NCI-H1436 (cell line): ENCODE data around the gene PLSCR3.
A peak's percentile ranks its signal among the peaks of the same experiment; 100 is the strongest.
"Not testable (repeated sequence)": the region's sequence is repeated elsewhere in the genome, so short reads cannot be mapped to it uniquely, and the experiment has no call there.

Experiments
- DNase-seq: peaks from one replicate; lab custom pipeline; 2025; lab: John Stamatoyannopoulos, UW

Gene PLSCR3

GRCh38 chr17:7380321-7380720 lies 14.0 kb downstream of the PLSCR3 start:
- no peak for DNase-seq

- no peak for DNase-seq
Measured at GRCh38 chr17:7379134-7379533, 15.2 kb downstream of the PLSCR3 start.

DNA sequence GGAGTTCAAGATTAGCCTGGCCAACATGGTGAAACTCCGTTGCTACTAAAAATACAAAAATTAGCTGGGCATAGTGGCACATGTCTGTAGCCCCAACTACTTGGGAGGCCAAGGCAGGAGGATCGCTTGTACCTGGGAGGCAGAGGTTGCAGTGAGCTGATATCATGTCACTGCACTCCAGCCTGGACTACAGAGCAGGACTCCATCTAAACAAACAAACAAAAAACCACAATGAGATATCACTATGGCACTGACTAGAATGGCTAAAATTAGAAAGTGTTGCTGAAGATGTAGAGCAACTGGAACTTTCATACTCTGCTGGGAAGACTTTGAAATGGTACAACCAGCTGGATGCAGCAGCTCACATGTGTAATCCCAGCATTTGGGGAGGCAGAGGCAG lies 20.0 kb downstream of the PLSCR3 start:
- DNase-seq: no peak

GRCh38 chr17:7370853-7371252 lies 23.5 kb downstream of the PLSCR3 start:
- DNase-seq: no peak

GRCh38 chr17:7369825-7370224 lies 24.5 kb downstream of the PLSCR3 start:
- no peak for DNase-seq

DNA sequence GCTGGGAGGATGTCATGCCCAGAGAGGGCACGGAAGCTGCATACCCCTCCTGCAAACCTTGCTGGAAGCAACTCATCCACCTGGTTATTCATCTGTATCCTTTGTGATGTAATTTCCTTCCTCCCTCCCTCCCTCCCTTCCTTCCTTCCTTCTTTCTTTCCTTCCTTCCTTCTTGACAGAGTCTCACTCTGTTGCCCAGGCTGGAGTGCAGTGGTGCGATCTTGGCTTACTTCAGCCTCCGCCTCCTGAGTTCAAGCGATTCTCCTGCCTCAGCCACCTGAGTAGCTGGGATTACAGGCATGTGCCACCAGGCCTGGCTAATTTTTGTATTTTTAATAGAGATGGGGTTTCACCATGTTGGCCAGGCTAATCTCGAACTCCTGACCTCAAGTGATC lies 25.7 kb downstream of the PLSCR3 start:
- not testable (repeated sequence) for DNase-seq

DNA sequence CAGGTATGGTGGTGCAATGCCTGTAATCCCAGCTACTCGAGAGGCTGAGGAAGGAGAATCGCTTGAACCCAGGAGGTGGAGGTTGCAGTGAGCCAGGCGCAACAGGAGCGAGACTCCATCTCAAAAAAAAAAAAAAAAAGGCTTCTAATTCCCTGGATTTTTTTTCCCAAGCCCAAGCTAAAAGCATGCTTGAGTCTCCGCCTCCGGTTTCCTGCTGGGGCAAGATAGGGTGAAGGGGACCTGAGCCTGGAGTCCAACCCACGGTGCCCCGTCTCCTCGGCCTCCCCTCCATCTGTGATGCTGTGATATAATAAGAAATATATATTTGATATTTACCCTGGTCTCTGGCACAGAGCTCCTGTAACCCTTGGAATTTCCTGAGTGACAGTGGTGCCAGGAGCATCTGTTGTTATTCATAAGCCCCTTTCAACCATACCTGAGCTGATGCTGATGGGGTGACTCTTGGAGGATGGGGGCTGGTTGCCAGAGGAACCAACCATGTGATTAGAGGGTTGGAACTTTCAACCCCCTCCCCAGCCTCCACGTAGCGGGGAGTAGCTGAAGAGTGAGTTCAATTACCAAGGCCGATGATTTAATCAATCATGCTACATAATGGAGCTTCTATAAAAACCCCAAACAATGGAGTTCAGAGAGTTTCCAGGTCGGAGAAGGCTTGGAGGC lies 26.3 kb downstream of the PLSCR3 start:
- no peak for DNase-seq

DNA sequence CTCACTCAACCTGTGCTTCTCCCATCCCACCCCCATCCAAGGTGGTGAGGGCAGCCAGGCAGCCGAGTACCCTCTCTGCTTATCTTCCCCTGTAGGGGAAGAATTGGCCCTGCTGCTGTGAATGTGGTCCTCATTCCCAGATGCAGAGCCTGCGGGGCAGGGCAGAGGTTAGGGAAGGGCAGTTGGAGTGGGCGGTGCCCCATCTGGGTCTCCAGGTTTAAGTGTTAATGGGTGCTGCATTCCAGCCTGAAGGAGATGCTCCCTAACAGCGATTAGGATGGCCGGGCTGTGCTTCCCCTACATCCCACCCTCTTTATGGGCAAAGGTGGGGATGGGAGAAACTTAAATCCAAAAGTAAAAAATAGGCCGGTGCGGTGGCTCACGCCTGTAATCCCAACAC lies 27.2 kb downstream of the PLSCR3 start:
- DNase-seq: no peak

GRCh38 chr17:7365963-7366362 lies 28.4 kb downstream of the PLSCR3 start:
- not testable (repeated sequence) for DNase-seq

GRCh38 chr17:7363311-7363710 lies 31.0 kb downstream of the PLSCR3 start:
- DNase-seq: no peak

DNA sequence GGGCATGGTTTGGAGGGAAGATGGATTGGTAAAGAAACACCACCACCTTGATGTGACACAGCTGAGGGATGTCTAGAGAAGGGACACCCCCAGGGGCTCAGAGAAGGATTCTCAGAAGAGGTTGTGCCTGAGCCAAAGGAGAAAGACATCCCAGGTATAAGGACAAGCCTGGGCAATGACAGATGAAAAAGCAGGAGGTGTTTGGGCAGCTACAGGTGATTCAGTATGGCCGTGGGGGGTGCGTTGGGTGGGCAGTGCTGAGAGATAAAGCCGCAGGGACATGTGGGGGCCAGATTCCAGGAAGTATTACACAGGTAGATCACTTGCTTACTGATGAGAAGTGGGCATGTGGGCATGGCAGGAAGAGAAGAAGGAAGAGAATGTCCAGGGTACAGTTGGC lies 32.4 kb downstream of the PLSCR3 start:
- DNase-seq: no peak

DNA sequence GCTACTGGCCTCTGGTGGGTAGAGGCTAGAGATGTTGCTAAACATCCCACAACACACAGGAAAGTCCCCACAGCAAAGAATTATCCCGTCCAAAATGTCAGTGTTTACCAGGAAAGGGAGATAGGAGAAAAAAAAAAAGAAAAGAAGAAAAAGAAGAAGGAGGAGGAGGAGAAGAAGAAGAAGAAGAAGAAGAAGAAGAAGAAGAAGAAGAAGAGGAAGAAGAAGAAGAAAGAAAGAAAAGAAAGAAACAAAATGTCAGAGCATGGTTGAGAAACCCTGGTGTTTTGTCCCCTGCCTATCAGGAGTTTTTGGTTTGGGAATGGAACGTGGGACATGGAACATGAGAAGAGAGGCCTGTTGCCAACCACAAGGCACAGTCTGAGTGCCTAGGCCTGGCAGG lies 36.9 kb downstream of the PLSCR3 start:
- DNase-seq: no peak

DNA sequence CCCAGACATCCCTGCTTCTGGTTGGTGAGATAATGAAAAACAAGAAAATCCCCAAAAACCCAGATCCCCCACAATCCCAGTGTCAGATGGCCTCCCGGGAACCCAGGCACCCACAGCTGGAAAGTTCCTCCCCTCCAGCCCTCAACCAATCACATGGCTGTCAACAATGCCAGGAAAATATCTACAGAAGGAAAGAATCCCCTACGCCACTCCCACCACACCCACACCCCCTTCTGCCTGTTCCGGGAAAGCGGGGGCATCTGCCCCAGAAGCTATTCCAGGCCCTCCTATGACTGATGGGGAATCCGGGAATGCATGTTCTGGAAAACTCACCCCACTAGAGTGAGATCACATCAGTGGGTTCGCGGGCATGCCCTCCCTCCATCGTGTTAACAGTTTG lies 37.6 kb downstream of the PLSCR3 start:
- DNase-seq: no peak

DNA sequence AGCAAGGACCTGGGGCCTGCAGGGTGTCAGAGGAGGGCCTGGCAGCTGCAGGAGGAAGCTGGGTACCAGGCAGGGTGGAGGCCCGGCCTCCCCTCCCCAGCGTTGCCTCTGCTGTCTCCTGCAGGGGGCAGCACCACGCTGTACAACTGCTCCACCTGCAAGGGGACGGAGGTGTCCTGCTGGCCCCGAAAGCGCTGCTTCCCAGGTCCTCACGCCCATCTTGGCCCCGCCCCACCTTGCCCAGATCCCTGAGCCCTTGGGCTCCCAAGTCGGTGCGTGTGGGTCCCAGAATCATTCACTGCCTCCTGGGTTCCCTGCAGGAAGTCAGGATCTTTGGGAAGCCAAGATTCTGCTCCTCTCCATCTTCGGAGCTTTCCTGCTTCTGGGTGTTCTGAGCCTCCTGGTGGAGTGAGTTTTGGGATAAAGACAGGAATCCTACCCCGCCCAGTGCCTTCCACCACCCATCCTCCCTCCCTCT lies 38.2 kb downstream of the PLSCR3 start:
- peak; percentile 59 for DNase-seq

- DNase-seq: no peak
Measured at GRCh38 chr17:7355573-7355972, 38.8 kb downstream of the PLSCR3 start.

DNA sequence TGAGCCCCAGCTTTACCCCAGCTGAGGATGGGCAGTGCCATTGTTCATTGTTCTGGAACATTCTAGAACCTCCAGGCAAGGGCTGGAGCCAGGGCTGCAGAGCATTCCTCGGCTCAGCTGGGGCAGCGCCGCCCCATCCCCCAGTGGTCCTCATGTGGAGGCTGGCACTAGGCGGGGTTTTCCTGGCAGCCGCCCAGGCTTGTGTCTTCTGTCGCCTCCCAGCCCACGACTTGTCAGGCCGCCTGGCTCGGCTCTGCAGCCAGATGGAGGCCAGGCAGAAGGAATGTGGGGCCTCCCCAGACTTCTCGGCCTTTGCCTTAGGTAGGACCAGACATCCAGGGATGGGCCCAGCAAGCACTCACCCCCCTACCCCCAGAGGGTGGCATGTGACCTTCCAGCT lies 39.3 kb downstream of the PLSCR3 start, which contains the start of gene TMEM95:
Gene TMEM95, plus strand, starts transcription at position 104 of the 400 bp plus-strand sequence. Its CDS starts 49 bp downstream, at position 153.
- DNase-seq: no peak

DNA sequence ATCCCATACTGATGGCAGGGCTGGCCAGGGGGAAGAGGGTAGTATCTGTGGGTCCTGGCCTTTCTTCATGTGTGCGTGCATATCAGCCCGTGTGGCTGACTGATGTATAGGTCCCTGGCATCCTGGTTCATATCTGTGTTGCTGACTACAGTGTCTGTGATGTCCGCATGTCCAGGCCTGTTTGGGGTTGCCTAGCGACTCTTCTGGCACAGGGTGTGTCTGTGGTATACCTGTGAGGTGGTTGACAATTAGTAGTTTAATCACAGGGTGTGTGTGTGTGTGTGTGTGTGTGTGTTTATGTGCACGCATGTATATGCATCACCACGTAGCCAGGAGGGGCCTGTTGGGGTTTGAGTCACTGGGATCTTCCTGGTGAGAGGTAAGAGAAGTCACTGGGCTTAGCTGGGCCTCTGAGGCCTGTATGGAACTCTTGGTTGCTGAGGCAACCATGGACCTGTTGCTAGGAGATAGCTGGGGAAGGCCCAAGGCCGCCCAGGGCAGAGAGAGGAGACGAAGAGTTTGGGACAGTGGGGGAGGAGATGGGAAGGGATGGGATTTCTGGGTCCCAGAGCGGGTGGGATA lies 40.0 kb downstream of the PLSCR3 start:
- DNase-seq: no peak

DNA sequence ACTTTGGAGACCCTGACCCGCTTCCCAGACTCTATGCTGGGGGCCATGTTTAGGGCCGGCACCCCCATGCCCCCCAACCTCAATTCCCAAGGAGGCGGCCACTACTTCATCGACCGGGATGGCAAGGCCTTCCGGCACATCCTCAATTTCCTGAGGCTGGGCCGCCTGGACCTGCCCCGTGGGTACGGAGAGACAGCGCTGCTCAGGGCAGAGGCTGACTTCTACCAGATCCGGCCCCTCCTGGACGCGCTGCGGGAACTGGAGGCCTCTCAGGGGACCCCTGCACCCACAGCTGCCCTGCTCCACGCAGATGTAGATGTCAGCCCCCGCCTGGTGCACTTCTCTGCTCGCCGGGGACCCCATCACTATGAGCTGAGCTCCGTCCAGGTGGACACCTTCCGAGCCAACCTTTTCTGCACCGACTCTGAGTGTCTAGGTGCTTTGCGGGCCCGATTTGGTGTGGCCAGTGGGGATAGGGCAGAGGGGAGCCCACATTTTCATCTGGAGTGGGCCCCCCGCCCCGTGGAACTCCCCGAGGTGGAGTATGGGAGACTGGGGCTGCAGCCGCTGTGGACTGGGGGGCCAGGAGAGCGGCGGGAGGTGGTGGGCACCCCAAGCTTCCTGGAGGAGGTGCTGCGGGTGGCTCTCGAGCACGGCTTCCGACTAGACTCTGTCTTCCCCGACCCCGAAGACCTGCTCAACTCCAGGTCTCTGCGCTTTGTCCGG lies 41.3 kb downstream of the PLSCR3 start:
- DNase-seq: no peak

DNA sequence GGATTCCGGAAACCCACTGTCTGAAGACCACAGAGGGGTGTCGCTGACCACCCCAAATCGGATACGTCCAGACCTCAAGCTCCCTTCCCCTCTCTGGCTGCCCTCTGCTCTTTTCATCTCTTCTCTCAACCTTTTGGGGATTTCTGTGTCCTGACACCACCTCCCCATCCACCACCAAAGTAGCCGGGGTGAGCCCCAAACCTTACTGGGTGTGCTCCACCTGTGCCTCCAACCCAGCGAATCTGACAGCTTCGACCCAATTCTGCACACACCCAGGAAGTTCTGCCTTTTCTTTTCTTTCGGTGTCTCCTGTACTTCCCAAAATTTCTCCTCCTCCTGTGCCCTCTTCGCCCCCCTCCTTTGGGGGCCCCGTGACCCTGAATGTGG lies 41.8 kb downstream of the PLSCR3 start:
- DNase-seq: no peak

DNA sequence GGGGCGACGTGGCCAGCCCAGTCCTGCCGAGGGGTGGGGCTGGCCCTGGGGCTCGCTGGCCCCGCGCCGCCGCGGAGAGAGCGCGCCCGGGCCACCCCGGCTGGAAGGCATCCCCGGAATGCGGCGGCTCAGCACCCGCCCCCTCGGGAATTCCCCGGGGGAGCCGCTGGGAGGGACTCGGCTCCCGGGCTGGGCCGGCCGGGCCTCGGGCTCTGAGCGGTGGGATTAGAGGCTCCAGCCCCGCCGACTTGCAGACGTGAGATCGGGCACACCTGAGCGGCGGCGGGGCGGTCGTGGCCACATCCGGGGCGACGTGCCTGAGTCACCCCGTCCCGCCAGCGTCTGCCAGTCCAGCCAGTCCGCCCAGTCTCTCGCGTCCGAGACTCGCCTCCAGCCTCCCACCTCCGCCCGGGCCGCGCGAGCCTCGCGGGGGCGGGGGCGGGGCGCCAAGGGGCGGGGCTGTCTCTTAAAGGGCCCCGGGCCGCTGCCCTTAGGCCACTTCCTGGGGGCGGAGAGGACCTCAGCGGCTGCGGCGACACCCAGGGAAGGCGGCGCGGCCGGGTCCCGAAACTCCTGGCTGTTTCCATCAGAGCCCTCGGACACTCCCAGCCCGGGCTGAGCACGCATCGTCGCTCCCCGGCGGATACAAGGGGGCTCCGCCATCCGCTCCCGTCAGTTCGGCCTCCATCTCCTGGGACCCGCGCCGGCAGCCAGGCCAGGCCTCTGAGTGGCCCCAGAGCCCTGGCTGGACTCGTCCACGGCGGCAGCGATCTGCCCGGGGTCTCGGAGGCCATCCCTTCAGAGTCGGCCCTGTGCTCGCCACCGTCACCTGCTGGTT lies 42.4 kb downstream of the PLSCR3 start, which contains the start of gene KCTD11:
Gene KCTD11, plus strand, starts transcription at position 498 of the 838 bp plus-strand sequence.
- DNase-seq: no peak

- no peak for DNase-seq
Measured at GRCh38 chr17:7348478-7349242, 45.7 kb downstream of the PLSCR3 start.
